Activated naive CD4-positive, alpha-beta T cell treated with anti-CD3 and anti-CD28 coated beads, Interleukin-2, amount 50 U/mL, for 24 hours (primary cell): ENCODE data around the gene GLS.
A peak's percentile ranks its signal among the peaks of the same experiment; 100 is the strongest.
"Not testable (repeated sequence)": the region's sequence is repeated elsewhere in the genome, so short reads cannot be mapped to it uniquely, and the experiment has no call there.

Source experiments
- H3K27ac Mint-ChIP-seq: one replicate; pipeline ENCODE4 v1.8.0; 2021; ENCODE audit warnings: mild to moderate bottlenecking, mixed read lengths
- H3K27me3 Mint-ChIP-seq: one replicate; pipeline ENCODE4 v1.8.0; 2021; ENCODE audit warnings: mixed read lengths
- H3K36me3 Mint-ChIP-seq: one replicate; pipeline ENCODE4 v1.8.0; 2021; ENCODE audit warnings: mixed read lengths
- H3K4me1 Mint-ChIP-seq: one replicate; pipeline ENCODE4 v1.8.0; 2021; ENCODE audit warnings: mixed read lengths
- H3K4me3 Mint-ChIP-seq: one replicate; pipeline ENCODE4 v1.8.0; 2021; ENCODE audit warnings: mild to moderate bottlenecking, mixed read lengths
- H3K9me3 Mint-ChIP-seq: one replicate; pipeline ENCODE4 v1.8.0; 2021; ENCODE audit warnings: mixed read lengths

Gene GLS

GRCh38 chr2:190867832-190868231, 12.8 kb upstream of the GLS start:
- no peaks in the 10 kb centered on the region for H3K27me3 Mint-ChIP-seq
- peaks cover 9% of the 10 kb centered on the region for H3K36me3 Mint-ChIP-seq
- H3K4me1 Mint-ChIP-seq: peaks cover 26% of the 10 kb centered on the region
- H3K9me3 Mint-ChIP-seq: no peaks in the 10 kb centered on the region
- H3K4me3 Mint-ChIP-seq: no peak overlapping the region
- H3K27ac Mint-ChIP-seq: no peak overlapping the region

GRCh38 chr2:190869721-190870120, 10.9 kb upstream of the GLS start:
- H3K27me3 Mint-ChIP-seq: no peaks in the 10 kb centered on the region
- H3K4me3 Mint-ChIP-seq: no peak overlapping the region
- peaks cover 9% of the 10 kb centered on the region for H3K36me3 Mint-ChIP-seq
- H3K27ac Mint-ChIP-seq: no peak overlapping the region
- H3K4me1 Mint-ChIP-seq: peaks cover 8% of the 10 kb centered on the region
- no peaks in the 10 kb centered on the region for H3K9me3 Mint-ChIP-seq

DNA sequence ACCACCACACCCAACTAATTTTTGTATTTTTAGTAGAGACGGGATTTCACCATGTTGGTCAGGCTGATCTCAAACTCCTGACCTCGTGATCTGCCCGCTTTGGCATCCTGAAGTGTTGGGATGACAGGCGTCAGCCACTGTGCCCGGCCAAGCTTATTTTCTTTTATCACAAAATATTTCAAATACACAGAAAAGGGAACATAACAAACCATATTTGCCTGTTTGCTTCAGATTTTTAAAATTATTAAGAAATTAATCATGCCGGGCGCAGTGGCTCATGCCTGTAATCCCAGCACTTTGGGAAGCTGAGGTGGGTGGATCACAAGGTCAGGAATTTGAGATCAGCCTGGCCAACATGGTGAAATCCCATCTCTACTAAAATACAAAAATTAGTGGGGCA, 7.2 kb upstream of the GLS start:
- H3K36me3 Mint-ChIP-seq, H3K9me3 Mint-ChIP-seq, H3K4me3 Mint-ChIP-seq, H3K27me3 Mint-ChIP-seq, H3K27ac Mint-ChIP-seq: not testable (repeated sequence)
- peaks cover 36% of the 10 kb centered on the region for H3K4me1 Mint-ChIP-seq

GRCh38 chr2:190875891-190876290, 4.7 kb upstream of the GLS start:
- Mint-ChIP-seq H3K9me3 (no peaks in the 10 kb centered on the region), H3K4me1 (peaks cover 40% of the 10 kb centered on the region), H3K27ac (peak overlapping the region; percentile 95), H3K27me3 (no peaks in the 10 kb centered on the region), H3K36me3 (peaks cover 3% of the 10 kb centered on the region), H3K4me3 (peak overlapping the region; percentile 47)

GRCh38 chr2:190876631-190877030, 4.0 kb upstream of the GLS start:
- Mint-ChIP-seq H3K36me3 (peaks cover 3% of the 10 kb centered on the region), H3K9me3 (no peaks in the 10 kb centered on the region), H3K27ac (no peak overlapping the region), H3K27me3 (no peaks in the 10 kb centered on the region), H3K4me1 (peaks cover 40% of the 10 kb centered on the region), H3K4me3 (no peak overlapping the region)

DNA sequence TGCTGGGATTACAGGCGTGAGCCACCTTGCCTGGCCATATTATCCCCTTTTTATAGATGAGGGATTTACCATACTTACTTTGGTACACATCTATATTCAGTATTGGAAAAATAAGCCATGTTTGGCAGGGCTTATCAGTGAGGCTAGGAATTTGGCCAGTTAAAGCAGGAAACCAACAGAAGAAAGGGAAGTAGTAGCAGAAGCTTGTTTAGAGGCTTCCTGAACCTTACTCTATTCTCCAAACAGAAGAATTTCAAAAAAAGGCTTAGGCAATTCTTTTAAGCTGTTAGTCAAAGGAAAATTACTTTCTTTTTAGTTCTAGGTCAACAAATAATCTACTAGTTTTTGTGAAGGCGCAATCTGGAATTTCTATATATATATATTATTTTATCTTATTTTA, 3.2 kb upstream of the GLS start:
- Mint-ChIP-seq H3K36me3 (peaks cover 4% of the 10 kb centered on the region), H3K9me3 (no peaks in the 10 kb centered on the region), H3K4me1 (peaks cover 40% of the 10 kb centered on the region), H3K4me3 (no peak overlapping the region), H3K27me3 (no peaks in the 10 kb centered on the region), H3K27ac (no peak overlapping the region)

GRCh38 chr2:190879474-190880377, 895 bp upstream of the GLS start:
- Mint-ChIP-seq H3K36me3 (peaks cover 22% of the 10 kb centered on the region), H3K27me3 (no peaks in the 10 kb centered on the region), H3K9me3 (no peaks in the 10 kb centered on the region), H3K4me3 (peak overlapping the region; percentile 94), H3K4me1 (peaks cover 49% of the 10 kb centered on the region), H3K27ac (peak overlapping the region; percentile 99)

DNA sequence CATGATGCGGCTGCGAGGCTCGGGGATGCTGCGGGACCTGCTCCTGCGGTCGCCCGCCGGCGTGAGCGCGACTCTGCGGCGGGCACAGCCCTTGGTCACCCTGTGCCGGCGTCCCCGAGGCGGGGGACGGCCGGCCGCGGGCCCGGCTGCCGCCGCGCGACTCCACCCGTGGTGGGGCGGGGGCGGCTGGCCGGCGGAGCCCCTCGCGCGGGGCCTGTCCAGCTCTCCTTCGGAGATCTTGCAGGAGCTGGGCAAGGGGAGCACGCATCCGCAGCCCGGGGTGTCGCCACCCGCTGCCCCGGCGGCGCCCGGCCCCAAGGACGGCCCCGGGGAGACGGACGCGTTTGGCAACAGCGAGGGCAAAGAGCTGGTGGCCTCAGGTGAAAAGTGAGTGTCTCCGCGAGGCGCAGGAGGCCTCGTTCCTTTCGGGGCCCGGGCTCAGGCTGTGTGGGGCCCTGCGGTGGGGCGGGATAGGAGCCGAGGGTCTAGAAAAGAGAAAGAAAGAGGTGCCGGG, 520 bp downstream of the GLS start:
- Mint-ChIP-seq H3K9me3 (no peaks in the 10 kb centered on the region), H3K4me3 (peak overlapping the region; percentile 95), H3K27me3 (no peaks in the 10 kb centered on the region), H3K4me1 (peaks cover 50% of the 10 kb centered on the region), H3K36me3 (peaks cover 24% of the 10 kb centered on the region), H3K27ac (peak overlapping the region; percentile 99)

DNA sequence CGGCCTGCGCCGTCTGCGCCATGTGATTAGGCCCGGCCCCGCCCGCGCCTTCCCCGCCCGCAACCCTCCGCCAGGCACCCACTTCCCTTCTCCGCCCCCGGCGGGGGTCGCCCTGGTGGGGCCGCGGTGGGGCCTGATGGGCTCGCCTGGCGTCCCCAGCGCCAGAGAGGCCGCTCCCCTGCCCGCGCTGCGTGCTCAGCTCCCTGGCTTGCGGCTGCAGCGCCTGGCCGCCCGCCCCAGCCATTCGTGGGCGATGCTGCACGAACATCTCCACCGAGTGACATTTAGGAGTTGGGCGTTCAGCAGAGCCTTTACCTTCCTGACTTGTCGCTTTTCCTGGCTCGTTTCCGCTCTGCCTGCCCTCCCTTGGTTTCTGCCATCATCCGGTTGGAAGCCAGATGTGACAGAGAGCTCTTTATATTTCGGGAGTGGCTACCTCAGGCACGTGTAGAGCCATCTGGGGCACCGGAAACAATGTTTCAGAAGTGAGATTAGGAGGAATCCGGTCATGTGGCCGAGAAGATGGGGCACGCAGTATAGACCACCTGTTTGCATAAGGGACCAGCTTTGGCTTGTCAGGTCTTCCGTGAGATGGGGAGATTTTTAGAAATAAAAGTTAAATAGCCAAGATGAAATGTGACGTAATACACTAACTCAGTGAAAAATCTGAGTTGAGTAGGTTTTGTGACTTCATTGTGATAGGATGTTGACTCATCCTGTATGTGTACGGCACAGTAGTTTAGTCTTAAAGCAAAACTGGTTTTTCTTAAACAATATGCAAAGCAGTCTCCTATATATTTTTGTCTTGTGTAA, 1.2 kb downstream of the GLS start:
- peaks cover 46% of the 10 kb centered on the region for H3K4me1 Mint-ChIP-seq
- peak overlapping the region; percentile 95 for H3K4me3 Mint-ChIP-seq
- no peaks in the 10 kb centered on the region for H3K27me3 Mint-ChIP-seq
- H3K27ac Mint-ChIP-seq: peak overlapping the region; percentile 97
- H3K36me3 Mint-ChIP-seq: peaks cover 24% of the 10 kb centered on the region
- H3K9me3 Mint-ChIP-seq: no peaks in the 10 kb centered on the region

DNA sequence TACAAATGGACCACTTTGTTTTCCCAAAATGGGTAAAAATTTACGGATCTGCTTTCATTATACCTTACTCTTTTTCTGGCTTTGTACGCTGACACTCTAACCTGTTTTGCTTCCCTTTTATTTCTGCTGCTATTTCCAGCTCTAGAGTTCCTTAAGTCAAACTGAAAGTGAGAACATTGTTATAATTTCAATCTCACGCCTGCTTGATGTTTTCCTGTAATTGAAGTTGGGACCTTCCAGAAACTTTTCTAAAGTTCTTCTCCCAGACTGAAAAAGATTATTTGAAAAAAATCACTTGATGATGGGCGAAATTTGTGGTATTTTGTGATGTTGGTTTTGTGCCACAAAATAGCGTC, 1.8 kb downstream of the GLS start:
- Mint-ChIP-seq H3K27me3 (no peaks in the 10 kb centered on the region), H3K4me3 (peak overlapping the region; percentile 95), H3K27ac (peak overlapping the region; percentile 97), H3K36me3 (peaks cover 25% of the 10 kb centered on the region), H3K4me1 (peaks cover 41% of the 10 kb centered on the region), H3K9me3 (no peaks in the 10 kb centered on the region)

DNA sequence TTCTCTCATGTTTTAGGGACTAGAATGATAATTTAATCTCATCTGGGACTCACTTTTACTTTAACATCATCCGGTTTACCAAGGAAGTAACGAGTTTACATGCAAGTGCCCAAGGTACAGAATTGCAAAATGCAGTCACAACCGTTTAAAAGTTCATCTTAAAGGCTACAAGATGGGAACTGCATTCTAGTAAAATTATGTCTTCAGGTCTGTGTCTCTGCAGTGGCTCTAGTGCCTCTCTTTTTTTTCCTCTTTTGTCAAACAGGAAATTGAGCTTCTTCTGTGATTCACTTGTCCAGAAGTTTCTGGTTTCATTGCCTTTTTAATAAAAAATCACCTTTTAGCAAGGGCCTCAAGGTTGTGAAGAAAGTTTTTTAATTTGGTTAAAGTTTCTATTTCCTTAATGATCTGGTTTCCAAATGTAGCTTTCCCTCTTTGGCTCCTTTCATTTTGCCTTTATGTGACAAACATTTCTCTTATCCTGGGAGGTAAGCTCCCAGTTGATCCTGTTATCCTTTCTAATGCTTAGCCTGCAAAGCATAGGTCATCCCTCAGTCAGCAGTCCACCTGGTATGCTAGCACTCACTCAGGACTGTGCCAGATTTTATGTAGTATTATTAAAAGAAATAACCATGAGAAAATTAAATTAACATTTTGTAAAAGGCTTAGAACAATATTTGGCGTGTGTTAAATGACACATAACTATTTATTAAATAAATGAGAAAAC, 2.4 kb downstream of the GLS start:
- H3K4me3 Mint-ChIP-seq: peak overlapping the region; percentile 95
- peaks cover 29% of the 10 kb centered on the region for H3K36me3 Mint-ChIP-seq
- peak overlapping the region; percentile 97 for H3K27ac Mint-ChIP-seq
- H3K9me3 Mint-ChIP-seq: no peaks in the 10 kb centered on the region
- H3K27me3 Mint-ChIP-seq: no peaks in the 10 kb centered on the region
- peaks cover 43% of the 10 kb centered on the region for H3K4me1 Mint-ChIP-seq

- H3K27ac Mint-ChIP-seq, H3K27me3 Mint-ChIP-seq, H3K9me3 Mint-ChIP-seq: not testable (repeated sequence)
- Mint-ChIP-seq H3K36me3 (peaks cover 37% of the 10 kb centered on the region), H3K4me1 (peaks cover 55% of the 10 kb centered on the region), H3K4me3 (peak overlapping the region; percentile 76)
These were observed 5.2 kb downstream of the GLS start for GRCh38 chr2:190885844-190886243.

GRCh38 chr2:190887089-190887488, 6.5 kb downstream of the GLS start:
- peaks cover 66% of the 10 kb centered on the region for H3K4me1 Mint-ChIP-seq
- no peaks in the 10 kb centered on the region for H3K9me3 Mint-ChIP-seq
- no peaks in the 10 kb centered on the region for H3K27me3 Mint-ChIP-seq
- H3K27ac Mint-ChIP-seq: peak overlapping the region; percentile 93
- peak overlapping the region; percentile 86 for H3K4me3 Mint-ChIP-seq
- peaks cover 41% of the 10 kb centered on the region for H3K36me3 Mint-ChIP-seq

GRCh38 chr2:190888449-190888848, 7.8 kb downstream of the GLS start:
- no peaks in the 10 kb centered on the region for H3K27me3 Mint-ChIP-seq
- peaks cover 36% of the 10 kb centered on the region for H3K36me3 Mint-ChIP-seq
- H3K9me3 Mint-ChIP-seq: no peaks in the 10 kb centered on the region
- peak overlapping the region; percentile 86 for H3K4me3 Mint-ChIP-seq
- H3K4me1 Mint-ChIP-seq: peaks cover 77% of the 10 kb centered on the region
- H3K27ac Mint-ChIP-seq: peak overlapping the region; percentile 93

DNA sequence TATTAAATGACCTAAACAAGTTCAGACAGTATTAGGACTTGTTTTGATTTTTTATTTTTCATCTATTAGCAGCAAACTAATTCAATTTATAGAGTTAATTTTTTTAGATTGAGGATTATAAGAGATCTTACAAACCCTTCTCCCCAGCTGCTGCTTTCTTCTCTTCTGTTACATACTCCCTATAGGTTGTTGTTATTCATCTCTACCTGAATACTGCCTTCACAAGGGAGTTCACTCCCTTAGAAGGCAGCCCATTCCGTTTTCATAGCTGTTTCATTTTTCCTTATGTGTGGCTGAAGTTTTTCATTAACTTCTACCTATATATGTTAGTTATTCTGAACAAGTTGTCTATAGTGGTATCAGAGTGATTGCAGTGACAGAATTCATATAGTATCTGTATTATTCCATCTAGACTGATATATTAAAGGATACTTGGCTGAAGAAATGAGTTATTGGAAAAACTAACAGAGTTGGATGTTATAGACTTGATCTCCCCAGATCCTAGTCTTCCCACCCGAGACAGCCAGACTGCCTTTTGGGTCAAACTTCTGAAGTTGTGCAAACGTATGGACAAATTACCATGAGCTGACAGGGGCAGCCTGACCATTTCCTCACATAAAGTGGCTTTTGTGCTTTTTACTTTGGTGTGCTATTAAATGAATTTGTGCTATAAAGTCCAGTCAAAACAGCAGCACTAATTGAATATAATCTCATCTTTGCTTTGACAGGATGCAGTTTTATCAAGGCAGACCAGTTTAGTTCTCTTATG, 8.7 kb downstream of the GLS start:
- Mint-ChIP-seq H3K4me1 (peaks cover 80% of the 10 kb centered on the region), H3K36me3 (peaks cover 30% of the 10 kb centered on the region), H3K4me3 (peak overlapping the region; percentile 86), H3K9me3 (no peaks in the 10 kb centered on the region), H3K27me3 (no peaks in the 10 kb centered on the region), H3K27ac (peak overlapping the region; percentile 93)
